ENCODE results near the gene EVA1A. TPM values are rescaled to one million over a fixed set of nuclear protein-coding genes. Genes with fewer than 3 reads are reported as not detected.

The EVA1A gene
- polyA plus RNA-seq, 2 of the 4 experiments (the other 2 are of a cell fraction): 2.5 to 19.0 TPM

GRCh38 chr2:75497256-75497655 lies 63.5 kb downstream of the EVA1A start:
- WGBS (ENCODE audit: missing lambda C conversion rate): 27% methylated on average over 5 of the region's 5 CpGs
- TF ChIP-seq NPAS2 (CRISPR knock-in tag; IDR thresholded peaks at IDR 0.05; ENCODE audit: borderline replicate concordance) (no peak), REST (IDR thresholded peaks at IDR 0.05) (no peak), HOXB13 (CRISPR knock-in tag; IDR thresholded peaks at IDR 0.05; ENCODE audit: low read depth) (no peak)
- TF ChIP-seq, protein P1, sequence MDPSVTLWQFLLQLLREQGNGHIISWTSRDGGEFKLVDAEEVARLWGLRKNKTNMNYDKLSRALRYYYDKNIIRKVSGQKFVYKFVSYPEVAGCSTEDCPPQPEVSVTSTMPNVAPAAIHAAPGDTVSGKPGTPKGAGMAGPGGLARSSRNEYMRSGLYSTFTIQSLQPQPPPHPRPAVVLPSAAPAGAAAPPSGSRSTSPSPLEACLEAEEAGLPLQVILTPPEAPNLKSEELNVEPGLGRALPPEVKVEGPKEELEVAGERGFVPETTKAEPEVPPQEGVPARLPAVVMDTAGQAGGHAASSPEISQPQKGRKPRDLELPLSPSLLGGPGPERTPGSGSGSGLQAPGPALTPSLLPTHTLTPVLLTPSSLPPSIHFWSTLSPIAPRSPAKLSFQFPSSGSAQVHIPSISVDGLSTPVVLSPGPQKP (IDR thresholded peaks at IDR 0.05; ENCODE audit: low read depth, low read length): no peak
- no peak for ATAC-seq
- no peak overlapping the region for H3K4me2 ChIP-seq
- ChIA-PET POLR2A (no interaction called here), CTCF (interaction anchor here (1.2 to 2.4 kb wide), 3 partner anchors 27 to 111 kb away, joined by 3 to 8 read pairs (median 3); no protein-coding TSS in a partner anchor)
- H3K4me3 ChIP-seq: no peak overlapping the region
- H3K4me1 ChIP-seq: no peaks in the 10 kb centered on the region
- FAIRE-seq: no peak
- no peaks in the 10 kb centered on the region for H3K9me3 ChIP-seq
- no peak overlapping the region for H3K27ac ChIP-seq
- DNase-seq (ENCODE audit: low read depth in 1 of 2, low spot score in 1 of 2): no peak

DNA sequence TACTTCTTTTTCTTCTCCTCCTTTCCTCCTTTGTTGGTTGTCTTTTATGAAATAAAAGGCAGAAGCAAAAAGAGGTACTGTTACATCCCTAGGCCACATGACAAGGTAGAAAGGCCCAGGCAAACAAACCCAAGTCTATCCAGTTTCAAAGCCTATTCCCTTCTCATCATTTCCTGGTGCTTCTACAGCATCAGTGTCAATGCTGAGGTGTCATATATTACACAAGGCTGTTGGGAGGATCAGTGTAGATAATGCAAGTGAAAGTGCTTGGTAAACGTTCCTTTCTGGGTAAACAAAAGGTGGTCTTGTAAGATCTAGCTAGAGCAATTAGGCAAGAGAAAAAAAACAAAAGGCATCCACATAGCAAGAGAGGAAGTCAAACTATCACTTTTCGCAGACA lies 64.9 kb downstream of the EVA1A start:
- WGBS (ENCODE audit: missing lambda C conversion rate): 21% methylated on average over 2 of the region's 2 CpGs
- ChIA-PET POLR2A (no interaction called here), CTCF (interaction anchor here (1.0 to 2.4 kb wide), 3 partner anchors 22 to 113 kb away, joined by 3 to 8 read pairs (median 3); no protein-coding TSS in a partner anchor)
- H3K27ac ChIP-seq: no peak overlapping the region
- no peak for FAIRE-seq
- ATAC-seq: no peak
- no peak overlapping the region for H3K4me3 ChIP-seq
- DNase-seq (ENCODE audit: low read depth in 1 of 2, low spot score in 1 of 2): no peak
- no peaks in the 10 kb centered on the region for H3K4me1 ChIP-seq
- TF ChIP-seq MAZ (IDR thresholded peaks at IDR 0.05; ENCODE audit: borderline replicate concordance, low read depth, low read length) (no peak), ZC3H11A (IDR thresholded peaks at IDR 0.05) (no peak), PHF8 (IDR thresholded peaks at IDR 0.05; ENCODE audit: borderline replicate concordance, low read depth) (no peak), ZSCAN20 (CRISPR knock-in tag; IDR thresholded peaks at IDR 0.05) (no peak), POLR2AphosphoS2 (conservative IDR thresholded peaks at IDR 0.05; ENCODE audit: low read length) (no peak), CTCF (IDR thresholded peaks at IDR 0.05) (no peak), NR3C1 (IDR thresholded peaks at IDR 0.05) (no peak), NPAS2 (CRISPR knock-in tag; IDR thresholded peaks at IDR 0.05; ENCODE audit: borderline replicate concordance) (no peak)
- TF ChIP-seq, protein P2, sequence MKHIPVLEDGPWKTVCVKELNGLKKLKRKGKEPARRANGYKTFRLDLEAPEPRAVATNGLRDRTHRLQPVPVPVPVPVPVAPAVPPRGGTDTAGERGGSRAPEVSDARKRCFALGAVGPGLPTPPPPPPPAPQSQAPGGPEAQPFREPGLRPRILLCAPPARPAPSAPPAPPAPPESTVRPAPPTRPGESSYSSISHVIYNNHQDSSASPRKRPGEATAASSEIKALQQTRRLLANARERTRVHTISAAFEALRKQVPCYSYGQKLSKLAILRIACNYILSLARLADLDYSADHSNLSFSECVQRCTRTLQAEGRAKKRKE (CRISPR knock-in tag; IDR thresholded peaks at IDR 0.05; ENCODE audit: low read depth): no peak
- TF ChIP-seq, protein P1 (IDR thresholded peaks at IDR 0.05; ENCODE audit: low read depth, low read length): no peak
- H3K9me3 ChIP-seq: no peaks in the 10 kb centered on the region
- no peak overlapping the region for H3K4me2 ChIP-seq
